Stimulated activated CD8-positive, alpha-beta memory T cell treated with anti-CD3 and anti-CD28 coated beads, Interleukin-12 subunit alpha, Interleukin-12 subunit beta, amount 100 ng/mL, for 4 hours (primary cell): ENCODE results near the gene CLEC5A.
"Not testable (repeated sequence)": the region's sequence is repeated elsewhere in the genome, so short reads cannot be mapped to it uniquely, and the experiment has no call there.

Source experiments
- DNase-seq: peaks from one replicate; pipeline ENCODE4 v3.0.0-alpha.2; 2020; ENCODE audit warnings: low read depth

Gene CLEC5A

GRCh38 chr7:141946796-141947195 is at the start of gene CLEC5A:
Gene CLEC5A (minus strand): TSS chr7:141946974. CDS start chr7:141946292, 682 bp downstream.
- DNase-seq: no peak

- DNase-seq: no peak
Observed at GRCh38 chr7:141993354-141993753, 46.6 kb upstream of the CLEC5A start.

- DNase-seq: no peak
Observed at GRCh38 chr7:141992688-141993087, 45.9 kb upstream of the CLEC5A start.

GRCh38 chr7:141992156-141992555 is 45.4 kb upstream of the CLEC5A start:
- DNase-seq: no peak

- DNase-seq: no peak
Observed at GRCh38 chr7:141991140-141991539, 44.4 kb upstream of the CLEC5A start.

- no peak for DNase-seq
Observed at GRCh38 chr7:141990011-141990725, 43.4 kb upstream of the CLEC5A start.

GRCh38 chr7:141987803-141988202 is 41.0 kb upstream of the CLEC5A start:
- DNase-seq: not testable (repeated sequence)

GRCh38 chr7:141986923-141987322 is 40.1 kb upstream of the CLEC5A start:
- no peak for DNase-seq

GRCh38 chr7:141985926-141986325 is 39.2 kb upstream of the CLEC5A start:
- DNase-seq: not testable (repeated sequence)

GRCh38 chr7:141979568-141979967 is 32.8 kb upstream of the CLEC5A start:
- DNase-seq: no peak

GRCh38 chr7:141978351-141978750 is 31.6 kb upstream of the CLEC5A start:
- no peak for DNase-seq

GRCh38 chr7:141976524-141977245 is 29.9 kb upstream of the CLEC5A start:
- no peak for DNase-seq

- DNase-seq: peak; percentile 46
Observed at GRCh38 chr7:141975806-141976523, 29.2 kb upstream of the CLEC5A start.

GRCh38 chr7:141974831-141975230 is 28.1 kb upstream of the CLEC5A start:
- DNase-seq: no peak

GRCh38 chr7:141973673-141974072 is 26.9 kb upstream of the CLEC5A start, which contains the start of gene TAS2R38:
Gene TAS2R38 (minus strand): TSS chr7:141973773. CDS start chr7:141973689, 84 bp downstream.
- no peak for DNase-seq

GRCh38 chr7:141960687-141961422 is 14.1 kb upstream of the CLEC5A start:
- DNase-seq: no peak

- DNase-seq: no peak
Observed at GRCh38 chr7:141956084-141956483, 9.3 kb upstream of the CLEC5A start.

GRCh38 chr7:141954334-141954733 is 7.6 kb upstream of the CLEC5A start:
- DNase-seq: no peak

GRCh38 chr7:141952461-141952860 is 5.7 kb upstream of the CLEC5A start:
- no peak for DNase-seq

GRCh38 chr7:141950806-141951205 is 4.0 kb upstream of the CLEC5A start:
- no peak for DNase-seq

GRCh38 chr7:141949911-141950310 is 3.1 kb upstream of the CLEC5A start:
- no peak for DNase-seq

- no peak for DNase-seq
Observed at GRCh38 chr7:141949451-141949850, 2.7 kb upstream of the CLEC5A start.
